Dedifferentiated amniotic fluid mesenchymal stem cell (primary cell): ENCODE data around the gene EIF3K.

Experiments
- DNase-seq: peaks from one replicate; pipeline ENCODE4 v3.0.0-alpha.2; 2016; ENCODE audit errors: extremely low spot score

EIF3K gene

DNA sequence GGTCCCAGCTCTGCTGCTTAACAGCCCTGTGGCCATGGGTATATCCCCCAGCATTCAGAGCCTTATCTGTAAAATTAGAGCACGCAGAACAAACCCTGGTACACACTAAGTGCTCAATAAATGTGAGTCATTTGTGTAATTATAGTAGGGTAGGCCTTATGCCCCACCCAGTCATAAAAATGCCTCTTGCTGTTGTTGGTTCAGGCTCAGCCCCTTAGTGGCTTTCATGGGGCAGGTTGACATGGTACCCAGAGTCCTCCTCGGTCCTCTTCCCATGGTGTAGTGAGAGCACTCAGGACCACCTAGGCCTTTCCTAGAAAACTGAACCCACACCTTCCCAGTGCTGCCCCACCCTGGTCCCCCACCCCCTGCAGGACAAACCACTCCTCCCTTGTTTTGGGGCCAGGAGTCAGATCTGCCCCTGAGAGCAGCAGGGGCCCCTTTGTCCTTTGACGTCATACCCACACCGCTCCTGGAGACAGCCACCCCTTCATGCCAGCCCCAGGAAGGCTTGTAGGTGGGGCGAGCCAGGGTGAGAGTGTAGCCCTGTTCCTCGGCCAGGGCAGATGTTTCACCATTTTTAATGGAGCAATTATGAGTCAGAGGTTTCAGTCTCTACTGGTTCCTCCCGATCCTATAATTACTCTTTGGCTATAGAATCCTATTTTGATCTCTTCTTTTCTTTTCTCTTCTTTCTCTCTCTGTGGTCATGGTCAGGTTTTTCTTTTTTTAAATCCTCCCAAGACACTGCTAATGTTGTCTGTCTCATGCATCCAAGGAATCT, 65.3 kb downstream of the EIF3K start:
- peak; percentile 77 for DNase-seq

DNA sequence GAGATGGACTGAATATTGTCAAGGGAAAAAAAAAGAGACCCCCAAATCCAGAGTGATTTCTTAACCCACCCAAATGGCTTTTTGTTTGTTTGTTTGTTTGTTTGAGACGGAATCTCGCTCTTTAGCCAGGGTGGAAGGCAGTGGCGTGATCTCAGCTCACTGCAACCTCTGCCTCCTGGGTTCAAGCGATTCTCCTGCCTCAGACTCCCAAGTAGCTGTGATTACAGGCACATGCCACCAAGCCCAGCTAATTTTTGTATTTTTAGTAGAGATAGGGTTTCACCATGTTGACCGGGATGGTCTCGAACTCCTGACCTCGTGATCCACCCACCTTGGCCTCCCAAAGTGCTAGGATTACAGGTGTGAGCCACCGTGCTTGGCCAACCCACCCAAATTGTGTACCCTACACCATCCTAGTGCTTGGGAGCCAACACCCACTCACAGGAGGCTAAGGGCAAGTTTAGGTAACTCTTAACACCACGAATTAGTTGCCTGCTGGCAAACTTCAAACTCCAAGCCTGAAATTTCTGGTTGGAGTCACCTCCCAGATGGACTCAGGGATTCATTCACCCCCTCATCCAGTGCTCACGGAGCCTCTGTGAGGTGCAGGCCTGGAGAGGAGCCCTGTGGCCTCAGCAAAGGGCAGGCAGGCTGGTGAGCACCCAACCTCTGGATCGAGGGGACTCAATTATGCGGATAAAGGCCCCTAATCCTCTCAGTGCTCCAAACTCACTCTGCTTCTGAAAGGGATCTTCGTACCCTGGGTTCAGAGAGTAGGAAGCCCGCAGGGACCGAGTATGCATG, 66.1 kb downstream of the EIF3K start:
- no peak for DNase-seq

DNA sequence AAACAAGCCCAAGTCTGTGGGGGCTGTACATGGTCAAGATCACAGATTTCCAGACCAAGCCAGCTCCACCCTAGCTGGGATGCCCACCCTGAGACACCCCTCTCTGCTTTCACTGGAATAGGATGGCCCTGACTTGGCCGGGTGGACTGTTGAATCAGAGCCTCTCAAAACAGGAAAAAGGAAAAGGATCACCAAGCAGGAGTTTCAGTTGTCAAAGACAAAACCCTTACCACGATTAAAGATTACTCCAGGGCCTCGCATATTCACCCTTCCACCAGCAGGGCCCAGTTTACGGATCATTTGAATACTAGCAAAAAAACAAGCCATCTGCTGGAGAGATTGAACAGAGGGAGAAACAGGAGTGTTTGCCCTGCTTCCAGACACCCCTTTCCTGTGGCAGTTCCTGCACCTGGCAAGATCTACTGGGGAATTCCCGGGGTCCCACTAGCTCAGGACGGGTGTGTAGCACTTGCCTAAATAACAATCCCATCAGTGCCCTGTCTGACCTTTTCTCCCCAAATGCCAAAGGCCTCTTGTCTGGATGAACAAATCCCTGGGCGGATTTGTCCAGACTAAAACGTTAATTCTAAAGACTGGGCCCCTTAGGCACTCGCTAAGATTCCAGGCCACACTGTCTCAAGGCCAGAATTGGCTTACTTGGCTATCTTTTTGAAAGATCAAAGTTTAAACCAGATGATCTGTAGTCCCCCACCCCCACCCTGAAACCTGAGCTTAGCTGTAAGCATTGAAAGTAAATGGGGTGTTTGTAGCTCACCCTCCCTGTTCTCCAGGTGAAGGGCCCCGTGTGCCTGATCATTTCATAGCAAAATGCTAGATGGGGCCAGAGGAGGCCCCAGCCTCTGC, 66.9 kb downstream of the EIF3K start:
- DNase-seq, result peak; percentile 67

DNA sequence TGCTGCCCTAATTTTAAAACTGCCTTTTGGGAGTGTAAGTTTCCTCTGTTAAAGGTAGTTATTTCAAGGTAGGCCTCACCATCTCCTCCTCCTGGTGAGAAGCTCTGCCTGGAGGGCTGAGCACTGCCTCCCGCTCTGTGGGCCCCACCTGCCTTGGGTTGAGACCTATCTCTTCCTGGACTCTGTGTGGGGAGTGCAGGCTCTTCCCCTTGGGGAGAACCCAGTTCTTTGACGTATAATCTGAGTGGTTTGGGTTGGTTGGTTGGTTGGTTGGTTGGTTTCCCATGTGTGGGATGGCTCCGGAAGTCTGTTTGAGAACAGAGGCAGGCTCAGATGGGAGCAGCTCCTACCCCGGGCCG, 67.5 kb downstream of the EIF3K start:
- no peak for DNase-seq
